ENCODE measurements around the gene TTC9B.

TTC9B gene

DNA sequence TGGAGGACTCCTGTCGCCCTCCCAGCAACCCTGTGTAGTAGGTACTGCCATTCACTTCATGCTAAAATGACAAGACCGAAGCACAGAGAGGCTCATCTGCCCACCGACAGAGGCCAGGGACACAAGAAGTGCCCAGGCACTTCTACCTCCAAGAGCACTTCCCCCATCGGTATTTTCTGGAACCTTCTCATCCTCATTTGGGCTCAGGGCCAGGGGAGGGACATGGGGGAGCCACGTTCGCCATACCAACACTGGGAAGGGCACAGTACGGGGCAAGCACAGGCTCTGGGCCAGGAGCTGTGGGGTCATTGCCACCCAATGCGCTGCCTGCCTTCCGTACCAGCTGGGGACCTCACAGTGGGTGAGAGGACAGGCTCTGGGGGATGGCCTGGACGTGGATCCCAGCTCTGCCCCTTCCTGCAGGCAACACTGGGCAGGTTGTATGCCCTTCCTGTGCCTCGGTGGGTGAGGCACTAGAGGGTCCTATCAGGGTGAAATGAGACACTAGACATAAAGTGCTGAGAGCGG, 29.6 kb upstream of the TTC9B start:
- no peaks in the 10 kb centered on the region for H3K27me3 ChIP-seq (ENCODE audit: control insufficient read depth, insufficient read depth, low read length)
- no peak overlapping the region for H3K4me3 ChIP-seq (ENCODE audit: low read length)
- H3K27ac ChIP-seq (ENCODE audit: low read length), result no peak overlapping the region
- peaks cover 4% of the 10 kb centered on the region for H3K4me1 ChIP-seq (ENCODE audit: control insufficient read depth, insufficient read depth, low read length)
- no peaks in the 10 kb centered on the region for H3K9me3 ChIP-seq (ENCODE audit: control insufficient read depth, insufficient read depth, low read length)
- WGBS (ENCODE audit: insufficient coverage, insufficient read length), result no CpG with 5 or more reads among the region's 12 CpGs
- DNase-seq (ENCODE audit: low read depth, low spot score), result no peak
- no peaks in the 10 kb centered on the region for H3K36me3 ChIP-seq (ENCODE audit: control insufficient read depth, insufficient read depth, low read length)

DNA sequence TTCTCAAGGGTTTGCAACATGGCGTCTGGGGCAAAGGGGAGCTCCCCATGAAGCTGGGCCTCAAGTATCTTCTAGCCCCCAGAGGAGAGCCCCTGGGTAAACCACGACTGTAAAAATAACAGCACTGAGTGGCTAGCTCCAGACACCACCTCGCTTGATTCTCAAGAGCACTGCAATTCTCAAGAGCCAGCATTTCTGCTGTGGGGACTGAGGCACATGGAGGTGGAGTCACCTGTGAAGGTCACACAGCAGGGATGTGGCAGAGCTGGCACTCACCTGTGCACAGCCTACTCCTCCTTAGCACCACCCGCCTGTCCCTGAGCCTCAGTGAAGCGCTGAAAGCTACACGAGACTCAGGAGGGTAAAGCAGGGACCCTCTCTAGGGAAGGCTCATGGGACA, 29.0 kb upstream of the TTC9B start:
- WGBS (ENCODE audit: insufficient coverage, insufficient read length), result no CpG with 5 or more reads among the region's 6 CpGs
- no peaks in the 10 kb centered on the region for H3K9me3 ChIP-seq (ENCODE audit: control insufficient read depth, insufficient read depth, low read length)
- no peak overlapping the region for H3K27ac ChIP-seq (ENCODE audit: low read length)
- H3K36me3 ChIP-seq (ENCODE audit: control insufficient read depth, insufficient read depth, low read length), result peaks cover 4% of the 10 kb centered on the region; the same call in 1 of the 2 replicates
- no peaks in the 10 kb centered on the region for H3K27me3 ChIP-seq (ENCODE audit: control insufficient read depth, insufficient read depth, low read length)
- peaks cover 1% of the 10 kb centered on the region for H3K4me1 ChIP-seq (ENCODE audit: control insufficient read depth, insufficient read depth, low read length)
- H3K4me3 ChIP-seq (ENCODE audit: low read length), result no peak overlapping the region
- DNase-seq (ENCODE audit: low read depth, low spot score), result no peak

DNA sequence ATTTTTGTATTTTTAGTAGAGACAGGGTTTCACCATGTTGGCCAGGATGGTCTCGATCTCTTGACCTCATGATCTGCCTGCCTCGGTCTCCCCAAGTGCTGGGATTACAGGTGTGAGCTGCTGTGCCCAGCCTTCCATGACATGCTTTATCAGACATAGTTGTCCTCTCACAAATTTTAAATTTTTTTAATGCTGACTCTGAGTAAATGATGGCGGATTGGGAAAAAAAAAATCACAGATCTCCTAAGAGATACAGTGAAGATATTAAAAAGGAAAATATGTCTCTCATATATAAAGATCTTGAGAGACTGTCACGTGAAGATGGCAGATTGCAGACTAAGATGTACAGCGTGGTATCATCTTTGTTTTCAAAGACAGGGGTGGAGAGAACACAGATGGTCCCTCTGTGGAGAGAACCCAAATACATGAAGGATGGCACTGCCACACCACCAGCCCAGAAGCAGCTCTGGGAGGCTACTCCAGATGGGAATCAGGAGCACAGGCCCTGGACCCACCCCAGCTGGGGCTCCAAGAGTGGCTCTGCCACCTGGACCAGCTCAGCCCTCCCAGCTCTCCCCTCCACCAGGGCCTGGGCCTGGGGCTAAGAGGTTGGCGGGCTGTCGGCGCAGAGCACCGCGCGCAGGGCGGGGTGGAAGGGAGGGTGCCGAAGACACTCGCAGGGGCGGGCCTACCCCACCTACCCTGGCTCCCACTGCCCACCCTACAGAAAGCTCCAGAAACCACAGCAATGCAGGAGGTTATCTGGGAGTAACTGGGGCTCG, 28.3 kb upstream of the TTC9B start:
- Histone ChIP-seq H3K9me3 (ENCODE audit: control insufficient read depth, insufficient read depth, low read length) (no peaks in the 10 kb centered on the region), H3K27ac (ENCODE audit: low read length) (no peak overlapping the region), H3K36me3 (ENCODE audit: control insufficient read depth, insufficient read depth, low read length) (peaks cover 5% of the 10 kb centered on the region; the same call in 1 of the 2 replicates), H3K27me3 (ENCODE audit: control insufficient read depth, insufficient read depth, low read length) (no peaks in the 10 kb centered on the region), H3K4me3 (ENCODE audit: low read length) (no peak overlapping the region), H3K4me1 (ENCODE audit: control insufficient read depth, insufficient read depth, low read length) (no peaks in the 10 kb centered on the region)
- no CpG with 5 or more reads among the region's 16 CpGs for WGBS (ENCODE audit: insufficient coverage, insufficient read length)
- DNase-seq (ENCODE audit: low read depth, low spot score), result no peak

DNA sequence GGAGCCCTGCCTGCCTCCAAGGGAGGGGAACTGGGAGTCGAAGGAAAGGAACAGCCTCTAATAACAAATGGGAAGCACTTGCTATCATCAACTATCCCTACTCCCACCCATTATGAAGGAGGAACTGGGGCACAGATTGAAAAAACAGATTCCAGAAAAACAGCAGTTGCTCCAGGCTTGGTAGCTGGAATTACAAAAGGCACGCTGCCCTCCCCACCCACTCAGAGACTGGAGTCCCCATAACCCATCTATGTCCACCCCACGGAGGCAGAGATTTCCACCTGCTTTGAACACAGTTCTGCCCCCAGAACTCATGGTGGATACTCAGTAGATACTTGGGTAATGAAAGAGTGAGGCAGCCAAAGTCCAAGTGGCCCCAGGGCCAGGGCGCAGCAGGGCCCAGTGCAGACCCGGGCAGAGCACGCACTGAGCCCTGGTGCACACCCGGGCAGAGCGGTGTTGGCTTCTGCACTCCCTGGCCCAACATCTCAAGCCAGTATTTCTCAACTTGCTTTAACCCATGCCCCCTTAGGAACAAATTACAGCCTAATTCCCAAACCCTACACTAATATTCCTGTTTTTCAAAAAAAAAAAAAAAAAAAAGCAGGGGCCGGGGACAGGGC, 27.4 kb upstream of the TTC9B start:
- H3K4me3 ChIP-seq (ENCODE audit: low read length), result no peak overlapping the region
- no peaks in the 10 kb centered on the region for H3K9me3 ChIP-seq (ENCODE audit: control insufficient read depth, insufficient read depth, low read length)
- no peak overlapping the region for H3K27ac ChIP-seq (ENCODE audit: low read length)
- no CpG with 5 or more reads among the region's 9 CpGs for WGBS (ENCODE audit: insufficient coverage, insufficient read length)
- H3K27me3 ChIP-seq (ENCODE audit: control insufficient read depth, insufficient read depth, low read length), result no peaks in the 10 kb centered on the region
- H3K4me1 ChIP-seq (ENCODE audit: control insufficient read depth, insufficient read depth, low read length), result no peaks in the 10 kb centered on the region
- no peak for DNase-seq (ENCODE audit: low read depth, low spot score)
- H3K36me3 ChIP-seq (ENCODE audit: control insufficient read depth, insufficient read depth, low read length), result peaks cover 5% of the 10 kb centered on the region; the same call in 1 of the 2 replicates

GRCh38 chr19:40244579-40245317, 26.6 kb upstream of the TTC9B start:
- no peak overlapping the region for H3K4me3 ChIP-seq (ENCODE audit: low read length)
- H3K36me3 ChIP-seq (ENCODE audit: control insufficient read depth, insufficient read depth, low read length), result peaks cover 10% of the 10 kb centered on the region; the same call in 1 of the 2 replicates
- no peak overlapping the region for H3K27ac ChIP-seq (ENCODE audit: low read length)
- no peaks in the 10 kb centered on the region for H3K27me3 ChIP-seq (ENCODE audit: control insufficient read depth, insufficient read depth, low read length)
- no peak for DNase-seq (ENCODE audit: low read depth, low spot score)
- H3K9me3 ChIP-seq (ENCODE audit: control insufficient read depth, insufficient read depth, low read length), result no peaks in the 10 kb centered on the region
- WGBS (ENCODE audit: insufficient coverage, insufficient read length), result no CpG with 5 or more reads among the region's 12 CpGs
- H3K4me1 ChIP-seq (ENCODE audit: control insufficient read depth, insufficient read depth, low read length), result no peaks in the 10 kb centered on the region

GRCh38 chr19:40243181-40243580, 25.0 kb upstream of the TTC9B start:
- Histone ChIP-seq H3K36me3 (ENCODE audit: control insufficient read depth, insufficient read depth, low read length) (peaks cover 12% of the 10 kb centered on the region; the same call in 1 of the 2 replicates), H3K4me1 (ENCODE audit: control insufficient read depth, insufficient read depth, low read length) (no peaks in the 10 kb centered on the region), H3K9me3 (ENCODE audit: control insufficient read depth, insufficient read depth, low read length) (no peaks in the 10 kb centered on the region), H3K27me3 (ENCODE audit: control insufficient read depth, insufficient read depth, low read length) (no peaks in the 10 kb centered on the region), H3K4me3 (ENCODE audit: low read length) (no peak overlapping the region), H3K27ac (ENCODE audit: low read length) (no peak overlapping the region)
- WGBS (ENCODE audit: insufficient coverage, insufficient read length), result no CpG with 5 or more reads among the region's 2 CpGs
- no peak for DNase-seq (ENCODE audit: low read depth, low spot score)

DNA sequence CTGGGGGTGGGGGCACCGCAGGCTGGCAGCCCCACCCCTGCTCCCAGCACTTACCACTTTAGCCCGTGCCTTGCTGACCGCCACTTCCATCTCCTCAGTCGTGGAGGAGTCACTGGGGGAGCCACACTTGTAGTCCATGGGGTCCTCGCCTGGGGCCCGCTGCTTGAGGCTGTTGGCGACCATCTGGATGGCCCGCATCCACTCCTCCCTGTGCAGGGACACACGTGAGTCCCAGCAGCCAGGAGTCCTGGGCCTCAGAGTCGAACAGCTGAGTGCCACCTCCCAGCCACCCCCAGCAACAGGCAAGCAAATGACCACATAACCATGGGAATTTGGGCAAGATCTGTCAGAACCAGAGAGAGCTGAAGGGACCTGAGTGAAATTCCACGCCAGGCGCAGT, 24.3 kb upstream of the TTC9B start:
- DNase-seq (ENCODE audit: low read depth, low spot score), result no peak
- no peak overlapping the region for H3K27ac ChIP-seq (ENCODE audit: low read length)
- no peaks in the 10 kb centered on the region for H3K9me3 ChIP-seq (ENCODE audit: control insufficient read depth, insufficient read depth, low read length)
- no CpG with 5 or more reads among the region's 12 CpGs for WGBS (ENCODE audit: insufficient coverage, insufficient read length)
- no peak overlapping the region for H3K4me3 ChIP-seq (ENCODE audit: low read length)
- H3K27me3 ChIP-seq (ENCODE audit: control insufficient read depth, insufficient read depth, low read length), result no peaks in the 10 kb centered on the region
- no peaks in the 10 kb centered on the region for H3K4me1 ChIP-seq (ENCODE audit: control insufficient read depth, insufficient read depth, low read length)
- peaks cover 19% of the 10 kb centered on the region; the same call in 1 of the 2 replicates for H3K36me3 ChIP-seq (ENCODE audit: control insufficient read depth, insufficient read depth, low read length)

- WGBS (ENCODE audit: insufficient coverage, insufficient read length), result no CpG with 5 or more reads among the region's 21 CpGs
- H3K27ac ChIP-seq (ENCODE audit: low read length), result no peak overlapping the region
- peaks cover 21% of the 10 kb centered on the region; the same call in 1 of the 2 replicates for H3K36me3 ChIP-seq (ENCODE audit: control insufficient read depth, insufficient read depth, low read length)
- H3K9me3 ChIP-seq (ENCODE audit: control insufficient read depth, insufficient read depth, low read length), result no peaks in the 10 kb centered on the region
- no peak overlapping the region for H3K4me3 ChIP-seq (ENCODE audit: low read length)
- DNase-seq (ENCODE audit: low read depth, low spot score), result no peak
- H3K4me1 ChIP-seq (ENCODE audit: control insufficient read depth, insufficient read depth, low read length), result no peaks in the 10 kb centered on the region
- no peaks in the 10 kb centered on the region for H3K27me3 ChIP-seq (ENCODE audit: control insufficient read depth, insufficient read depth, low read length)
These were observed 23.7 kb upstream of the TTC9B start for GRCh38 chr19:40241809-40242384.

GRCh38 chr19:40241125-40241808, 23.1 kb upstream of the TTC9B start:
- no peak for DNase-seq (ENCODE audit: low read depth, low spot score)
- Histone ChIP-seq H3K4me3 (ENCODE audit: low read length) (no peak overlapping the region), H3K9me3 (ENCODE audit: control insufficient read depth, insufficient read depth, low read length) (no peaks in the 10 kb centered on the region), H3K4me1 (ENCODE audit: control insufficient read depth, insufficient read depth, low read length) (no peaks in the 10 kb centered on the region), H3K27ac (ENCODE audit: low read length) (no peak overlapping the region), H3K36me3 (ENCODE audit: control insufficient read depth, insufficient read depth, low read length) (peaks cover 22% of the 10 kb centered on the region; the same call in 1 of the 2 replicates), H3K27me3 (ENCODE audit: control insufficient read depth, insufficient read depth, low read length) (no peaks in the 10 kb centered on the region)
- no CpG with 5 or more reads among the region's 12 CpGs for WGBS (ENCODE audit: insufficient coverage, insufficient read length)

All from iPS DF 6.9 (cell line).